CD4-positive, alpha-beta T cell treated with Interleukin-15 for 1 hour (primary cell): ENCODE results near the gene BTRC.

ENCODE experiments used
- DNase-seq: peaks from one replicate; pipeline ENCODE4 v3.0.0-alpha.2; 2020

The BTRC gene

GRCh38 chr10:101446947-101447346 is 93.0 kb downstream of the BTRC start:
- no peak for DNase-seq

GRCh38 chr10:101447477-101447876 is 93.5 kb downstream of the BTRC start:
- no peak for DNase-seq

GRCh38 chr10:101450277-101451080 is 96.5 kb downstream of the BTRC start:
- no peak for DNase-seq

GRCh38 chr10:101451261-101451660 is 97.3 kb downstream of the BTRC start:
- DNase-seq, result no peak

GRCh38 chr10:101451667-101452069 is 97.7 kb downstream of the BTRC start:
- no peak for DNase-seq

- no peak for DNase-seq
These were observed 98.2 kb downstream of the BTRC start for GRCh38 chr10:101452176-101452575.

GRCh38 chr10:101452593-101452992 is 98.6 kb downstream of the BTRC start:
- DNase-seq, result no peak

GRCh38 chr10:101453318-101453717 is 99.4 kb downstream of the BTRC start:
- DNase-seq, result no peak

GRCh38 chr10:101453791-101454718 is 100.1 kb downstream of the BTRC start:
- no peak for DNase-seq

GRCh38 chr10:101458869-101459268 is 104.9 kb downstream of the BTRC start:
- DNase-seq, result no peak

GRCh38 chr10:101464082-101464481 is 110.1 kb downstream of the BTRC start:
- no peak for DNase-seq

GRCh38 chr10:101464599-101464998 is 110.6 kb downstream of the BTRC start:
- DNase-seq, result no peak

- no peak for DNase-seq
These were observed 112.3 kb downstream of the BTRC start for GRCh38 chr10:101466016-101466912.

GRCh38 chr10:101467286-101467770 is 113.4 kb downstream of the BTRC start:
- DNase-seq, result no peak

GRCh38 chr10:101468159-101468558 is 114.2 kb downstream of the BTRC start:
- DNase-seq, result no peak

GRCh38 chr10:101476383-101476782 is 122.4 kb downstream of the BTRC start:
- DNase-seq, result no peak

- DNase-seq, result no peak
These were observed 125.0 kb downstream of the BTRC start for GRCh38 chr10:101478956-101479355.

GRCh38 chr10:101481256-101481655 is 127.3 kb downstream of the BTRC start:
- DNase-seq, result no peak

- no peak for DNase-seq
These were observed 128.6 kb downstream of the BTRC start for GRCh38 chr10:101482568-101482967.

GRCh38 chr10:101484175-101484745 is 130.3 kb downstream of the BTRC start:
- no peak for DNase-seq

- DNase-seq, result no peak
These were observed 131.2 kb downstream of the BTRC start for GRCh38 chr10:101485207-101485606.
